SK-N-SH (cell line): ENCODE results near the gene OTOG. TPM values are rescaled to one million over a fixed set of nuclear protein-coding genes. Genes with fewer than 3 reads are reported as not detected.
A peak's percentile ranks its signal among the peaks of the same experiment; 100 is the strongest.

Experiments used
- CTCF ChIA-PET: fragments of 300-600, 350-600 bp; formaldehyde crosslinking; extraction: SDS; loops from one replicate; lab custom pipeline; 2021; lab: Yijun Ruan, JAX
- POLR2A ChIA-PET: fragments of 350-600 bp; sonication (Branson Sonifier 250); formaldehyde crosslinking; extraction: SDS; loops from one replicate; lab custom pipeline; 2020; ENCODE audit warnings: antibody characterized with exemption, inconsistent platforms; lab: Yijun Ruan, JAX
- DNase-seq: peaks from one replicate; pipeline ENCODE4 v3.0.0; 2012
- H2AFZ ChIP-seq: fragments of 200-600 bp; sonication (generic); 2 replicates; pipeline ENCODE4 v1.8.1; 2016; ENCODE audit warnings: antibody characterized with exemption, mild to moderate bottlenecking, low read depth
- H3F3A ChIP-seq: fragments of 200-600 bp; sonication (generic); replicated peaks from 2 replicates; pipeline ENCODE3; 2016; ENCODE audit warnings: antibody characterized with exemption, mild to moderate bottlenecking; ENCODE audit not compliant: insufficient read depth
- H3K27ac ChIP-seq, 2 experiments: fragments of 200-500 bp in 1 of 2; fragments of 200-600 bp in 1 of 2; sonication (Bioruptor generic) in 1 of 2; sonication (generic), shearing (Covaris generic) in 1 of 2; 2 replicates each; pipeline versions ENCODE4 v1.5.1 to v1.6.1; 2014 to 2016; ENCODE audit warnings: low read depth in 2 of 2, inconsistent platforms in 1 of 2, low read length in 1 of 2, mild to moderate bottlenecking in 1 of 2, mixed read lengths in 1 of 2
- H3K27me3 ChIP-seq: fragments of 200-600 bp; sonication (generic), shearing (Covaris generic); 2 replicates; pipeline ENCODE4 v1.6.1; 2016; ENCODE audit warnings: mixed run types; ENCODE audit not compliant: insufficient read depth
- H3K36me3 ChIP-seq, 2 experiments: fragments of 200-500 bp in 1 of 2; fragments of 200-600 bp in 1 of 2; sonication (Bioruptor generic) in 1 of 2; sonication (generic) in 1 of 2; replicated peaks in 1 of 2; 2 replicates each; pipeline versions ENCODE3 to v1.5.1; 2014 to 2016; ENCODE audit warnings: low read length in 1 of 2, mild to moderate bottlenecking in 1 of 2; ENCODE audit not compliant: insufficient read depth in 2 of 2, control insufficient read depth in 1 of 2
- H3K4me1 ChIP-seq, 2 experiments: fragments of 200-500 bp in 1 of 2; fragments of 200-600 bp in 1 of 2; sonication (Bioruptor generic) in 1 of 2; sonication (generic), shearing (Covaris generic) in 1 of 2; 2 replicates each; pipeline versions ENCODE4 v1.5.1 to v1.6.1; 2014 to 2016; ENCODE audit warnings: low read depth in 1 of 2, low read length in 1 of 2, mixed run types in 1 of 2; ENCODE audit not compliant: insufficient read depth in 2 of 2, control insufficient read depth in 1 of 2
- H3K4me2 ChIP-seq: fragments of 200-600 bp; sonication (generic), shearing (Covaris generic); 2 replicates; pipeline ENCODE4 v1.6.1; 2017; ENCODE audit warnings: mixed run types
- H3K4me3 ChIP-seq, 2 experiments: fragments of 200-500 bp in 1 of 2; fragments of 200-600 bp in 1 of 2; sonication (Bioruptor generic) in 1 of 2; sonication (generic), shearing (Covaris generic) in 1 of 2; 2 replicates each; pipeline versions ENCODE4 v1.5.1 to v1.8.1; 2014 to 2016; ENCODE audit warnings: low read depth in 2 of 2, inconsistent platforms in 1 of 2, low read length in 1 of 2, mild to moderate bottlenecking in 1 of 2, mixed read lengths in 1 of 2, moderate library complexity in 1 of 2
- H3K79me2 ChIP-seq: fragments of 200-600 bp; sonication (generic); 2 replicates; pipeline ENCODE4 v1.8.1; 2017; ENCODE audit warnings: mild to moderate bottlenecking; ENCODE audit not compliant: insufficient read depth
- H3K9ac ChIP-seq: fragments of 200-600 bp; sonication (generic); 2 replicates; pipeline ENCODE4 v1.6.1; 2017; ENCODE audit warnings: mixed run types
- H3K9me2 ChIP-seq: fragments of 200-600 bp; sonication (generic); 2 replicates; pipeline ENCODE4 v1.6.1; 2017; ENCODE audit warnings: mixed run types
- H3K9me3 ChIP-seq: fragments of 200-600 bp; sonication (generic); 2 replicates; pipeline ENCODE4 v1.6.1; 2017; ENCODE audit warnings: mixed run types, mild to moderate bottlenecking, moderate library complexity
- H4K20me1 ChIP-seq: fragments of 200-600 bp; sonication (generic); 2 replicates; pipeline ENCODE4 v1.6.1; 2017; ENCODE audit warnings: mild to moderate bottlenecking, mixed run types; ENCODE audit not compliant: insufficient read depth
- CHD2 ChIP-seq: fragments of 150-350 bp; IDR thresholded peaks from 2 replicates; pipeline ENCODE4 v1.6.1; 2018; ENCODE audit warnings: low read length; ENCODE audit not compliant: partially characterized antibody
- FOSL2 ChIP-seq: IDR thresholded peaks from 2 replicates; pipeline ENCODE4 v1.4.0; 2012; ENCODE audit warnings: low read depth, mild to moderate bottlenecking, moderate library complexity, borderline replicate concordance
- FOXM1 ChIP-seq: IDR thresholded peaks from 2 replicates; pipeline ENCODE4 v1.4.0; 2012; ENCODE audit warnings: low read depth, mild to moderate bottlenecking
- GATA2 ChIP-seq: sonication (generic); formaldehyde crosslinking; IDR thresholded peaks from 2 replicates; pipeline ENCODE4 v1.5.0; 2020; ENCODE audit warnings: mild to moderate bottlenecking, missing genetic modification reagents
- MXI1 ChIP-seq: IDR thresholded peaks from 2 replicates; pipeline ENCODE4 v1.6.1; 2012; ENCODE audit warnings: mild to moderate bottlenecking, low read depth, low read length, improper control_type of control experiment
- NFIC ChIP-seq: IDR thresholded peaks from 2 replicates; pipeline ENCODE4 v1.4.0; 2012; ENCODE audit warnings: borderline replicate concordance
- NRF1 ChIP-seq: IDR thresholded peaks from 2 replicates; pipeline ENCODE4 v1.6.1; 2012; ENCODE audit warnings: low read depth, mild to moderate bottlenecking, low read length
- RAD21 ChIP-seq: IDR thresholded peaks from 2 replicates; pipeline ENCODE4 v1.6.1; 2012; ENCODE audit warnings: mild to moderate bottlenecking, low read length
- RXRA ChIP-seq: IDR thresholded peaks from 2 replicates; pipeline ENCODE4 v1.4.0; 2012; ENCODE audit warnings: low read depth, mild to moderate bottlenecking, borderline replicate concordance
- SIN3A ChIP-seq: IDR thresholded peaks from 2 replicates; pipeline ENCODE4 v1.6.1; 2012; ENCODE audit warnings: low read depth, mild to moderate bottlenecking, low read length, moderate library complexity, borderline replicate concordance
- TAF1 ChIP-seq: IDR thresholded peaks from 2 replicates; pipeline ENCODE4 v1.6.1; 2012; ENCODE audit warnings: low read depth, mild to moderate bottlenecking, low read length, moderate library complexity, borderline replicate concordance
- TEAD4 ChIP-seq: IDR thresholded peaks from 2 replicates; pipeline ENCODE4 v1.4.0; 2012; ENCODE audit warnings: mild to moderate bottlenecking, borderline replicate concordance; ENCODE audit not compliant: insufficient read depth
- YY1 ChIP-seq: IDR thresholded peaks from 2 replicates; pipeline ENCODE4 v1.4.0; 2012; ENCODE audit warnings: low read depth, mild to moderate bottlenecking
- WGBS: methylation state at CpG from one replicate; pipeline ENCODE4 v1.1.6; 2017; ENCODE audit warnings: low lambda C conversion rate; 5-methylcytosine and 5-hydroxymethylcytosine counted together
- polyA plus RNA-seq, 3 experiments: library from polyadenylated mRNA; depleted of rRNA; stranded (reverse); fragments of >200 nt; gene quantifications; 2 replicates each; pipeline ENCODE4 v1.2.3, GENCODE V29; 2012
- TF ChIP-seq, protein P1 (sequence below): fragments of 150-350 bp; IDR thresholded peaks from 2 replicates; pipeline ENCODE4 v1.6.1; 2016; ENCODE audit warnings: mild to moderate bottlenecking, low read depth, low read length
- TF ChIP-seq, protein P2 (sequence below): fragments of 200-600 bp; sonication (generic); IDR thresholded peaks from 2 replicates; pipeline ENCODE4 v1.6.1; 2017; ENCODE audit warnings: antibody characterized with exemption, mild to moderate bottlenecking, moderate library complexity
- TF ChIP-seq, protein P3 (sequence below): IDR thresholded peaks from 2 replicates; pipeline ENCODE4; 2012
- TF ChIP-seq, protein P4 (sequence below): IDR thresholded peaks from 2 replicates; pipeline ENCODE4 v1.4.0; 2012; ENCODE audit warnings: low read depth, borderline replicate concordance
- TF ChIP-seq, protein P5 (sequence below): IDR thresholded peaks from 2 replicates; pipeline ENCODE4 v1.4.0; 2012; ENCODE audit warnings: low read depth

The OTOG gene
- polyA plus RNA-seq, 1 of the 3 experiments (the other 2 are of a cell fraction), result not detected

DNA sequence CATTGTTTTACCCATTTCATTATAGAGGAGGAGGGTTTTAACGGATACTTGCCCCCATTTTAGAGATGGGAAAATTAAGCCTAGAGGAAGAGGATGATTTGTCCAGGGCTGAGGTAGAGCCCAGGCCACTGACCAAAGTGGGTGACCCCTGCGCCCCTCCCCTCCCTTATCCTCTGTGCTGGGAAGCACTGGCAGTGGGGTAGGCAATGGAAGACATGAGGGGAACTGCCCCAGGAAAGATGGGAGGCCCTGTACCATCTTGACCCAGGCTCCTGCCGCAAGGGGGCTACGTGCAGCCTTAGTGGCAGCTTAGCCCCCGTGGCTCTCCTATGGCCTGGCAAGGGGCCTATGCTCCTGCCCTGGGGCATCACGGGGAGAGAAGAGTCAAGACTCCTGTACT, 95.9 kb downstream of the OTOG start:
- Histone ChIP-seq H3K79me2 (no peaks in the 10 kb centered on the region), H3K9me3 (no peaks in the 10 kb centered on the region), H3K4me2 (no peak overlapping the region), H4K20me1 (no peaks in the 10 kb centered on the region), H3K4me1 (no peaks in the 10 kb centered on the region; a peak in 1 of 4 replicates), H3K27ac (no peak overlapping the region), H3K4me3 (no peak overlapping the region), H2AFZ (no peak overlapping the region), H3K9ac (no peak overlapping the region), H3K9me2 (no peaks in the 10 kb centered on the region), H3F3A (no peaks in the 10 kb centered on the region), H3K36me3 (no peaks in the 10 kb centered on the region), H3K27me3 (no peaks in the 10 kb centered on the region)
- TF ChIP-seq GATA2 (no peak), FOXM1 (no peak), TEAD4 (no peak), RXRA (no peak), NFIC (no peak), FOSL2 (no peak)
- TF ChIP-seq, protein P1, sequence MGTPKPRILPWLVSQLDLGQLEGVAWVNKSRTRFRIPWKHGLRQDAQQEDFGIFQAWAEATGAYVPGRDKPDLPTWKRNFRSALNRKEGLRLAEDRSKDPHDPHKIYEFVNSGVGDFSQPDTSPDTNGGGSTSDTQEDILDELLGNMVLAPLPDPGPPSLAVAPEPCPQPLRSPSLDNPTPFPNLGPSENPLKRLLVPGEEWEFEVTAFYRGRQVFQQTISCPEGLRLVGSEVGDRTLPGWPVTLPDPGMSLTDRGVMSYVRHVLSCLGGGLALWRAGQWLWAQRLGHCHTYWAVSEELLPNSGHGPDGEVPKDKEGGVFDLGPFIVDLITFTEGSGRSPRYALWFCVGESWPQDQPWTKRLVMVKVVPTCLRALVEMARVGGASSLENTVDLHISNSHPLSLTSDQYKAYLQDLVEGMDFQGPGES, result no peak
- DNase-seq, result peak; percentile 14
- 48% methylated on average over 3 of the region's 6 CpGs for WGBS
- CTCF ChIA-PET, result no interaction called here
- POLR2A ChIA-PET, result no interaction called here

DNA sequence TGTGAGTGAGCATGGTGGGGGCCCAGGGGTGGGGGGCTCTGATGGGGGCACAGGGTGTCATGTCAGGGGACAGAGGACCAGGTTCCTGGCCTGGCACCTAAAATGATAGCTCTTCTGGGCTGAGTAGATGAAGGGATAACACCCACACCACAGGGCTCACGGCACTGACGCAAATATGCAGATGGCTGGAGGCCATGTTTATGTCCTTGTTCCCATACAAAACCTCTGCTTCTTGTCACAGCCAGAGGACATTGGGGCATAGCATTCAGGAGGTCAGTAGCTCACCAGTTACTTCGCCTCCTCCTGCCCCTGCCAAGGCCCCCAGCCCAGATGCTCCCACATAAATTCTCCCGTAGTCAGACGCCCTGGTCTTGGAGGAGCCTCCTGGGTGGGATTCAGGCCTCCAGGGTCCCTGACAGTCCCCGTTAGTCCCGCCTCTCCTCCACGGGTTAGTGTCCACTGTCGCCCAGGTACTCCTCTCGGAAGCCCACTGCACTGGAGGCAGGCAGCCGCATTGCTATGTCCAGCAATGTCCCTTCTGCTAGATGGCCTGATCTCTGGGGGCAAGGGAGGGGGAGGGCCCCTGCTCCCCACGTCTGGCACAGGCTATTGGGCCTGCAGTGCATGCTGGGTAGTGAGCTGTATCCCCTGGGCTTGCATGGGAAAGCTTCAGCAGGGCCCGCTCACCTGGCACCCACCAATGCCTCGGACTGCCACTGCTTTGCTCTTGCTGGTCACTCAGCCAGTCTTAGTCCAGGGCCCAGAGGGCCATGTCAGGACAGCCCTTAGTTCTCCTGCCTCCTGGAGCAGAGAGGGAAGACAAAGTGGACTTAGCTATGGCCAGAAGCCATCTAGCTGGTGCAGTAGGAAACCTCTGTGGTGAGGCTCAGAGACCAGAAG, 96.7 kb downstream of the OTOG start:
- Histone ChIP-seq H3K9me3 (no peaks in the 10 kb centered on the region), H3K79me2 (no peaks in the 10 kb centered on the region), H3K4me1 (no peaks in the 10 kb centered on the region; a peak in 1 of 4 replicates), H3K4me2 (no peak overlapping the region), H3K9me2 (no peaks in the 10 kb centered on the region), H3F3A (no peaks in the 10 kb centered on the region), H2AFZ (no peak overlapping the region), H3K9ac (no peak overlapping the region), H3K36me3 (no peaks in the 10 kb centered on the region), H4K20me1 (no peaks in the 10 kb centered on the region), H3K27ac (no peak overlapping the region), H3K4me3 (no peak overlapping the region), H3K27me3 (no peaks in the 10 kb centered on the region)
- ChIA-PET POLR2A (no interaction called here), CTCF (interaction anchor here (0.8 kb wide), 1 partner anchor 45 kb away, joined by 3 read pairs; no protein-coding TSS in a partner anchor)
- DNase-seq, result peak; percentile 24
- 43% methylated on average over 7 of the region's 14 CpGs for WGBS
- TF ChIP-seq NFIC (no peak), YY1 (no peak), NRF1 (no peak), TAF1 (no peak), RAD21 (no peak), MXI1 (no peak), SIN3A (no peak), TEAD4 (no peak), CHD2 (no peak)
- TF ChIP-seq, protein P2, sequence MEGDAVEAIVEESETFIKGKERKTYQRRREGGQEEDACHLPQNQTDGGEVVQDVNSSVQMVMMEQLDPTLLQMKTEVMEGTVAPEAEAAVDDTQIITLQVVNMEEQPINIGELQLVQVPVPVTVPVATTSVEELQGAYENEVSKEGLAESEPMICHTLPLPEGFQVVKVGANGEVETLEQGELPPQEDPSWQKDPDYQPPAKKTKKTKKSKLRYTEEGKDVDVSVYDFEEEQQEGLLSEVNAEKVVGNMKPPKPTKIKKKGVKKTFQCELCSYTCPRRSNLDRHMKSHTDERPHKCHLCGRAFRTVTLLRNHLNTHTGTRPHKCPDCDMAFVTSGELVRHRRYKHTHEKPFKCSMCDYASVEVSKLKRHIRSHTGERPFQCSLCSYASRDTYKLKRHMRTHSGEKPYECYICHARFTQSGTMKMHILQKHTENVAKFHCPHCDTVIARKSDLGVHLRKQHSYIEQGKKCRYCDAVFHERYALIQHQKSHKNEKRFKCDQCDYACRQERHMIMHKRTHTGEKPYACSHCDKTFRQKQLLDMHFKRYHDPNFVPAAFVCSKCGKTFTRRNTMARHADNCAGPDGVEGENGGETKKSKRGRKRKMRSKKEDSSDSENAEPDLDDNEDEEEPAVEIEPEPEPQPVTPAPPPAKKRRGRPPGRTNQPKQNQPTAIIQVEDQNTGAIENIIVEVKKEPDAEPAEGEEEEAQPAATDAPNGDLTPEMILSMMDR, result no peak
- TF ChIP-seq, protein P3, sequence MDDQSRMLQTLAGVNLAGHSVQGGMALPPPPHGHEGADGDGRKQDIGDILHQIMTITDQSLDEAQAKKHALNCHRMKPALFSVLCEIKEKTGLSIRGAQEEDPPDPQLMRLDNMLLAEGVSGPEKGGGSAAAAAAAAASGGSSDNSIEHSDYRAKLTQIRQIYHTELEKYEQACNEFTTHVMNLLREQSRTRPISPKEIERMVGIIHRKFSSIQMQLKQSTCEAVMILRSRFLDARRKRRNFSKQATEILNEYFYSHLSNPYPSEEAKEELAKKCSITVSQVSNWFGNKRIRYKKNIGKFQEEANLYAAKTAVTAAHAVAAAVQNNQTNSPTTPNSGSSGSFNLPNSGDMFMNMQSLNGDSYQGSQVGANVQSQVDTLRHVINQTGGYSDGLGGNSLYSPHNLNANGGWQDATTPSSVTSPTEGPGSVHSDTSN, result no peak
- TF ChIP-seq, protein P4, sequence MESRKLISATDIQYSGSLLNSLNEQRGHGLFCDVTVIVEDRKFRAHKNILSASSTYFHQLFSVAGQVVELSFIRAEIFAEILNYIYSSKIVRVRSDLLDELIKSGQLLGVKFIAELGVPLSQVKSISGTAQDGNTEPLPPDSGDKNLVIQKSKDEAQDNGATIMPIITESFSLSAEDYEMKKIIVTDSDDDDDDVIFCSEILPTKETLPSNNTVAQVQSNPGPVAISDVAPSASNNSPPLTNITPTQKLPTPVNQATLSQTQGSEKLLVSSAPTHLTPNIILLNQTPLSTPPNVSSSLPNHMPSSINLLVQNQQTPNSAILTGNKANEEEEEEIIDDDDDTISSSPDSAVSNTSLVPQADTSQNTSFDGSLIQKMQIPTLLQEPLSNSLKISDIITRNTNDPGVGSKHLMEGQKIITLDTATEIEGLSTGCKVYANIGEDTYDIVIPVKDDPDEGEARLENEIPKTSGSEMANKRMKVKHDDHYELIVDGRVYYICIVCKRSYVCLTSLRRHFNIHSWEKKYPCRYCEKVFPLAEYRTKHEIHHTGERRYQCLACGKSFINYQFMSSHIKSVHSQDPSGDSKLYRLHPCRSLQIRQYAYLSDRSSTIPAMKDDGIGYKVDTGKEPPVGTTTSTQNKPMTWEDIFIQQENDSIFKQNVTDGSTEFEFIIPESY, result no peak
- TF ChIP-seq, protein P1, result no peak
- TF ChIP-seq, protein P5, sequence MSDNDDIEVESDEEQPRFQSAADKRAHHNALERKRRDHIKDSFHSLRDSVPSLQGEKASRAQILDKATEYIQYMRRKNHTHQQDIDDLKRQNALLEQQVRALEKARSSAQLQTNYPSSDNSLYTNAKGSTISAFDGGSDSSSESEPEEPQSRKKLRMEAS, result no peak
